GM10248 (cell line): Measurements from ENCODE around the gene ORM2.

Experiments used
- CTCF ChIA-PET: fragments of 300-600 bp; sonication (Branson Sonifier 250); formaldehyde crosslinking; extraction: SDS; loops from one replicate; lab custom pipeline; 2021; ENCODE audit warnings: antibody characterized with exemption; lab: Yijun Ruan, JAX
- POLR2A ChIA-PET: fragments of 350-650 bp; sonication (Branson Sonifier 250); formaldehyde crosslinking; extraction: SDS; loops from one replicate; lab custom pipeline; 2020; ENCODE audit warnings: antibody characterized with exemption; lab: Yijun Ruan, JAX
- DNase-seq: peaks from one replicate; pipeline ENCODE4 v3.0.0; 2012; ENCODE audit errors: extremely low spot score
- TF ChIP-seq, protein P1 (sequence below): IDR thresholded peaks from 2 replicates; pipeline ENCODE4 v1.5.1; 2012; ENCODE audit warnings: mild to moderate bottlenecking, low read depth; ENCODE audit errors: extremely low read depth, missing control alignments, control extremely low read depth

The ORM2 gene

DNA sequence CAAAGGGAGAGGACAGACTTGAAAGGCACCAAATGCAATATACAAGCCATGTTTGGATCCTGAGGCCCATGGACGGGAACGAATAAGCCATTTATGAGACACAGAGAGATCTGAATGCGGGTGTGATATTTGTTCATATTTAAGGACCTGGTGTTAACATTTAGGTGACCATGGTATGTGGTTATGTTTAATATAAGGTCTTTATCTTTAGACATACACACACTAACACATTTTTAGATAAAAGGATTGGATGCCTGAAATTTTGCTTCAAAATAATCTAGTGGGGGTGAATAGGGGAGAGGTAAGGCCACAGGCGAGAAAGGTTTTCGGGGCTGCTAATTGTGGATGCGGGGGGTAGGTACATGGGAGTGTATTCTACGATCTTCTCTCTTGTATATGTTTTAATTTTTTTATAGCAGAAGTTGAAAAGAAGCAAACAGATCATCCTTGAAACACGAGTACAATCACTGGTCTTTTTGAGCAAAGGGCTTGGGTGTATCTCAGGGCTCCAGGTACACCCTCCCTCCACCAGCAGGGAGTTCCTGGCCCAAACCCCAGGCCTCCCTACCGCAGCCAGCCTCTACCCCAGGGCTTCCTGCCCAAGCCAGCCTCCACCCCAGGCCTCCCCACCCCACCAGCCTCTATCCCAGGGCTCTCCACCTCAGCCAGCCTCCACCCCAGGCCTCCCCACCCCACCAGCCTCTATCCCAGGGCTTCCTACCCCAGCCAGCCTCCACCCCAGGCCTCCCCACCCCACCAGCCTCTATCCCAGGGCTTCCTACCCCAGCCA, 45.9 kb downstream of the ORM2 start:
- ChIA-PET CTCF (interaction anchor here (1.0 to 9.0 kb wide), 2 partner anchors 10 to 35 kb away, joined by 3 to 100 read pairs; partner anchors contain the start of gene AKNA), POLR2A (no interaction called here)
- no peak for DNase-seq
- TF ChIP-seq, protein P1, sequence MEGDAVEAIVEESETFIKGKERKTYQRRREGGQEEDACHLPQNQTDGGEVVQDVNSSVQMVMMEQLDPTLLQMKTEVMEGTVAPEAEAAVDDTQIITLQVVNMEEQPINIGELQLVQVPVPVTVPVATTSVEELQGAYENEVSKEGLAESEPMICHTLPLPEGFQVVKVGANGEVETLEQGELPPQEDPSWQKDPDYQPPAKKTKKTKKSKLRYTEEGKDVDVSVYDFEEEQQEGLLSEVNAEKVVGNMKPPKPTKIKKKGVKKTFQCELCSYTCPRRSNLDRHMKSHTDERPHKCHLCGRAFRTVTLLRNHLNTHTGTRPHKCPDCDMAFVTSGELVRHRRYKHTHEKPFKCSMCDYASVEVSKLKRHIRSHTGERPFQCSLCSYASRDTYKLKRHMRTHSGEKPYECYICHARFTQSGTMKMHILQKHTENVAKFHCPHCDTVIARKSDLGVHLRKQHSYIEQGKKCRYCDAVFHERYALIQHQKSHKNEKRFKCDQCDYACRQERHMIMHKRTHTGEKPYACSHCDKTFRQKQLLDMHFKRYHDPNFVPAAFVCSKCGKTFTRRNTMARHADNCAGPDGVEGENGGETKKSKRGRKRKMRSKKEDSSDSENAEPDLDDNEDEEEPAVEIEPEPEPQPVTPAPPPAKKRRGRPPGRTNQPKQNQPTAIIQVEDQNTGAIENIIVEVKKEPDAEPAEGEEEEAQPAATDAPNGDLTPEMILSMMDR, result no peak

DNA sequence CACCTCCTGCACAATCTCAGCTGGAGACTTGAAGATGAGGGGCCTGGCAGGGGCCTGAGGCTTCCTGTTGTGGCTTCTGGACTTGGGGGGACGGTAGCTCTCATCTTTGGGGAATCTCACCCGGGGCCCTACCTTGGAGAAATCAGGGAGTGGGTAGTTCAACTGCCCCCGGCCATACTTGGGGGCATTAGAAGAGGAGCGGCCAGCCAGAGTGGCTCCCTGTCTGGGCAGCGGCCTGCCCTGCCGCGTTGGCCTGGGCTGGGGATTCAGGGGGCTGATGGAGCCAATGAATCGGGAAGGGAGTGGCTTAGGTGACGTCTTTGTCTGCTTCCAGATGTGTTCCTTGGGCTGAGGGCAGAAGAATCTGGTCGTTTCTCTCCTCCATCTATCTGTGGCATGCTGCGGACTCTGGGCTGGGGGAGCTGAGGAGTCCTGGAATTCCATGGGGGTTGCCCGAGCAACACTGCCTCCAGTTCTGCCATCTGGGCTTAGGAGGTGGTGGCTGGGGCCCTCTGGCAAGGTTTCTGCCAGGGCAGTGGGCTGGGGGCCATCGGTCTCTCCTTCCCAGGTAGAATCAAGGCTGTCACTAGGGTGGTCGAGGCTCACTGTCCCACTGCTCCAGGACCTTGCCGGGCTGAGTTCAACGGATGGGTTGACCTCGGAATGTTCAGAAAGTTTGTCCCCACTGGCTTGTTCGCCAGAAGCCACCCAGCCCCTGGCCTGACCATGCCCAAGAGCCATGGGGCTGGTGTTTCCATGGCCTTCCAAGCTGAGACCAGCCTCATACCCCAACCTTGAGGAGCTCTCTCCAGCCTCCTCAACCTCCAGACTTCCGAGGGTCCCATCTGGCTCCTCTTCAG, 47.1 kb downstream of the ORM2 start:
- TF ChIP-seq, protein P1, result no peak
- POLR2A ChIA-PET, result no interaction called here
- CTCF ChIA-PET, result interaction anchor here (1.0 to 1.7 kb wide), 3 partner anchors 9 to 36 kb away, joined by 3 to 7 read pairs (median 4); no protein-coding TSS in a partner anchor
- DNase-seq, result no peak

DNA sequence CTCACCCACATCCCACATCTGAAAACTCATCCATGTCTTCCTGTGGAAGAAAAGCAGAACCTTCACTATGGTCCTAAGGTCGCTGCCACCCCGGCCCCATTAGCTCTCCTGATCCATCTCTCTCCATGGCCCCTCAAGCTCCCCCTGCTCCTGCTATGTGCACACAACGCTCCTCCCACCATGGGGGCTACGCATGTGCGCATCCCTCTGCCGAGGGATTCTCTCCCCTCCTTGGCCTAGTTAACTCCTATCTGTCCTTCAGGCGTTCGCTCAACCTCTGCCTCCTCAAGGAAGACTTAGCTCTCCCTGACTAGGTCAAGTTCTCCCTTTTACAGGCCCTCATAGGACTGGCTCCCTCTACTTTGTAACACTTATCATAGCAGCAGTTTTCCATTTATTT, 48.3 kb downstream of the ORM2 start:
- ChIA-PET CTCF (interaction anchor here (1.3 to 1.7 kb wide), 2 partner anchors 11 to 31 kb away, joined by 3 to 7 read pairs; no protein-coding TSS in a partner anchor), POLR2A (no interaction called here)
- DNase-seq, result no peak
- TF ChIP-seq, protein P1, result no peak

DNA sequence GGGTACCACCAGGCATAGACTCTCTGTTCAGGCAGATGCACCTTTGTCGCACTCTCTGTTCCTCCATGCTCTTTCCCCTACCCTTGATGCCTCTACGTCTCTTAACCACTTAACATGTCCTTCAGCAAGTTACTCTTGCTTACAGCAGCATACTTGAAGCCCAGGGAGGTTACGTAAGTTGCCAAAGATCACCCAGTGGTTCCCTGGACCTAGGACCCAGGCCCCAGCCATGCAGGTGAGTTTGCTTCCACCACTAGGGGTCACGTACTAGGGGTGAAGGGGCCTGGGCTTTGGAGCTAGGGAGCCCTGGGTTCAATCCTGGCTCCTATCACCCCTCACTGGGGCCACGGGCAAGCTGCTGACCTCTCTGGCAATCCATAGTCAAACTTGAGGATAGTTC, 49.2 kb downstream of the ORM2 start:
- TF ChIP-seq, protein P1, result no peak
- POLR2A ChIA-PET, result no interaction called here
- CTCF ChIA-PET, result interaction anchor here (1.0 to 1.4 kb wide), 2 partner anchors 8 to 12 kb away, joined by 4 to 5 read pairs; no protein-coding TSS in a partner anchor
- DNase-seq, result no peak
